Esophagus muscularis mucosa (tissue), 4 donors: Measurements from ENCODE around the gene ADD2.

Source experiments
- CTCF ChIP-seq, 3 experiments: fragments of 200-600 bp in 2 of 3; fragments of 450-650 bp in 1 of 3; sonication (generic) in 2 of 3; IDR thresholded peaks; one replicate each; pipeline ENCODE4 v1.5.1; 2017 to 2019; ENCODE audit warnings: antibody characterized with exemption in 3 of 3, mild to moderate bottlenecking in 2 of 3, moderate library complexity in 1 of 3
- EP300 ChIP-seq: sonication (generic); formaldehyde crosslinking; IDR thresholded peaks from one replicate; pipeline ENCODE4 v1.6.1; 2017; ENCODE audit warnings: antibody characterized with exemption
- POLR2A ChIP-seq: fragments of 450-650 bp; IDR thresholded peaks from one replicate; pipeline ENCODE4 v1.6.1; 2017; ENCODE audit warnings: antibody characterized with exemption, moderate library complexity, mild to moderate bottlenecking, low read depth

GRCh38 chr2:70698847-70699246 is 69.2 kb downstream of the ADD2 start:
- TF ChIP-seq CTCF (IDR thresholded peaks at IDR 0.05) = no peak
- no peak for TF ChIP-seq POLR2A
- no peak for TF ChIP-seq EP300
